ENCODE measurements around the gene KLB.
"Not testable (repeated sequence)": the region's sequence is repeated elsewhere in the genome, so short reads cannot be mapped to it uniquely, and the experiment has no call there.

KLB gene

GRCh38 chr4:39427520-39428114, 20.9 kb downstream of the KLB start:
- DNase-seq: no peak

- DNase-seq: no peak
Observed at GRCh38 chr4:39429476-39430334, 23.0 kb downstream of the KLB start.

GRCh38 chr4:39433878-39434492, 27.3 kb downstream of the KLB start:
- DNase-seq: no peak

GRCh38 chr4:39435659-39436563, 29.2 kb downstream of the KLB start:
- no peak for DNase-seq

GRCh38 chr4:39441593-39441992, 34.9 kb downstream of the KLB start:
- no peak for DNase-seq

- no peak for DNase-seq
Observed at GRCh38 chr4:39442998-39443397, 36.3 kb downstream of the KLB start.

- no peak for DNase-seq
Observed at GRCh38 chr4:39446483-39446841, 39.7 kb downstream of the KLB start.

- DNase-seq: peak; percentile 79
Observed at GRCh38 chr4:39446842-39447573, 40.3 kb downstream of the KLB start.

GRCh38 chr4:39450618-39451017, 43.9 kb downstream of the KLB start:
- DNase-seq: no peak

GRCh38 chr4:39451423-39452023, 44.8 kb downstream of the KLB start:
- DNase-seq: no peak

GRCh38 chr4:39452153-39452859, 45.6 kb downstream of the KLB start:
- DNase-seq: no peak

GRCh38 chr4:39452860-39453587, 46.3 kb downstream of the KLB start:
- DNase-seq: no peak

- DNase-seq: no peak
Observed at GRCh38 chr4:39453738-39454137, 47.0 kb downstream of the KLB start.

- no peak for DNase-seq
Observed at GRCh38 chr4:39455486-39455885, 48.8 kb downstream of the KLB start.

GRCh38 chr4:39456946-39457763, 50.4 kb downstream of the KLB start:
- DNase-seq: no peak

GRCh38 chr4:39458161-39458504, 51.4 kb downstream of the KLB start:
- not testable (repeated sequence) for DNase-seq

GRCh38 chr4:39458505-39459300, 52.0 kb downstream of the KLB start, which contains the start of the genes LIAS and RPL9:
LIAS (plus strand) TSS chr4:39459056; CDS start chr4:39459118, 62 bp downstream.
RPL9 (minus strand) TSS chr4:39458922; CDS start chr4:39458439, 483 bp downstream.
- peak; percentile 97 for DNase-seq

- DNase-seq: no peak
Observed at GRCh38 chr4:39464886-39465501, 58.3 kb downstream of the KLB start.
